GM18498 (cell line): ENCODE results near the gene JMJD1C.

Experiments used
- ATAC-seq: cut with Tn5 transposase; IDR thresholded peaks from one replicate; pipeline ENCODE4 v1.9.1; 2021; ENCODE audit warnings: mild to moderate bottlenecking, moderate library complexity; ENCODE audit not compliant: unreplicated experiment

Gene JMJD1C

DNA sequence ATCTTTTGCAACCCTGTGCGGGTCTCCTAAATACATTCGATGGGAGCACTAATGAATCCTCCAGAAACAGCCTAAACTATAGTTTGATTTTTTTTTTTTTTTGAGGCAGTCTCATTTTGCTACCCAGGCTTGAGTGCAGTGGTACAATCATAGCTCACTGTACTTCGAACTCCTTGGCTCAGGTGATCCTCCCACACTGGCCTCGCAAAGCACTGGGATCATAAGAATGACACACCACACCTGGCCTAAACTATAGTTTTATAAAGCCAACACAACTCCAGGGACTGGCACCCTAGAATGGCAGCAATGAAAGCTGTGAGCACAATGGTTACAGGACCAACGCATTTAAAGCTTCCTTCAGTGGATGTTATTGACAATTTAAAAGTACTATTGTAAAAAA, 14.5 kb upstream of the JMJD1C start:
- ATAC-seq, result no peak

DNA sequence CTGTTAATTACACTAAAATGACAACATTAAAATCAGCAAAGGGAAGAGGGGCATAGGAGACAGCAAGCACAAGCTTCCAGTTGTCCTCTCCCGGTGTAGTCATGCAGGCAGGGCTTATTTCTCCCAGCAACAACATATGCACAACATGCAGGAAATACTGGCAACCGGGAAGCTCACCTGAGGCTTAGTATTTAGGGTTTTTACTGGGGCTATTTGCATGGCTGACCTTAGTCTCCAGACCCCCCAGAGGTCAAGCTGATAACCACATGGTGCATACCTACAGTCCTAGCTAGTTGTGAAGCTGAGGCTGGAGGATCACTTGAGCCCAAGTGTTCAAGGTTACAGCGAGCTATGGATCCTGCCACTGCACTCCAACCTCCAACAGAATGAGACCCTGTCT, 12.8 kb upstream of the JMJD1C start:
- ATAC-seq, result no peak

DNA sequence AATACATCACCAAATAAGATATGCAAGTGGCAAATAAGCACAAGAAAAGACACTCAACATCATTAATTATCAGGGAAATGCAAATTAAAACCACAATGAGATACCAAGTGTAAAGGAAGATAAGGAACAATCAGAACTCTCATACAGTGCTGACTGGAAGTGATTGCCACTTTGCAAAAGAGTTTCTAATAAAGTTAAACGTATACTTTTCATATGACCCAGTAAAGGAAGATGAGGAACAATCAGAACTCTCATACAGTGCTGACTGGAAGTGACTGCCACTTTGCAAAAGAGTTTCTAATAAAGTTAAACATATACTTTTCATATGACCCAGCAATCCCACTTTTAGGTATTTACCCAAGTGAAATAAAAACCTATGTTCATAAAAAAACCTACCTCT, 12.2 kb upstream of the JMJD1C start:
- ATAC-seq, result no peak

DNA sequence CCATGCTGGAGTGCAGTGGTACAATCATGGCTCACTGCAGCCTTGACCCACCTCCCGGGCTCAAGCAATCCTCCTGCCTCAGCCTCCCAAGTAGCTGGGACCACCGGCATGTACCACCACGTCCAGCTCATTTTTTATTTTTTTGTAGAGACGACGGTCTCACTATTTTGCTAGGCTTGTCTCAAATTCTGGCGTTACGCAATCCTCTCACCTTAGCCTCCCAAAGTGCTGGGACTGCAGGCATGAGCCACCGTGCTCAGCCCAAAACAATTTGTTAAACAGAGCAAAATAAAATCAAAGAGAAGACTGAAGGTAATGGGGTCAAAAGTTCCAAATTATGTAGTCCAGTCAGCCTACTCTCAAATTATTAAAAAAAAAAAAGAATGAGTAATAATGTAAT, 8.7 kb upstream of the JMJD1C start:
- ATAC-seq, result no peak

DNA sequence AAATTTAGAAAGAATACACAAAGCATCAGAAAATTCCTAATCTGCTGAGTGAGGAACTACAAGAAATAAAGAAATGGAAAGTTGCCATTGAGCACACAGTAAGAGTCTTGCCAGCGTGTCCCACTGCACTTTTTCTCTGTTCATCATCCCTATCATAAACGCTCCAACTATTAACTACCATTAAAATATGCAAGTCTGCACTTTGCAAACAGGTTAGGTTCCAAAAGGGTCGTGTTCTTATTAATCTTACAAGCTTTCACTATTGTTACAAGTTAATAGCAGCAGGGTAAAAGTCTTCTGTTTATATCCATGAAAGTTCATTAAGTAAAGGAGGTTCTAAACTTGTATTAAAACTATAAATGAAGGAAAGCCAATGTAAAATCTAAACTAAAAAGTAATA, 5.2 kb upstream of the JMJD1C start:
- ATAC-seq, result no peak

DNA sequence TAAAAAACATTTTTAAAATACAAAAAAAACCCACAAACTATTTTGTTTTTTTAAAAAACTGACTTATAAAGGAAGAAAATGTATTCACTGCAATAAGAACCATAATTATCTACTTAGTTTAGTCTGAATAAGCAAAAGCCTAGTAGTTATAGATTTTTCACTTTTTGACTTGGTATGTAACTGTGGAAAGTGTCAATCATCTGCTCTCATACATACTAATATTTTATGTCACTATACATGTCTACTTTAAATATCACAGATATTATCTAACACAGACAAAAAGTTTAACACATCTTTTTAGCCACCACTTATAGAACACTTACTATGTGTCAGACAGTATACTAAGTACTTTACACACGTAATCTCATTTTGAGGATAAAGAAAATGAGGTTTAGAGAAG, 3.2 kb upstream of the JMJD1C start:
- no peak for ATAC-seq

DNA sequence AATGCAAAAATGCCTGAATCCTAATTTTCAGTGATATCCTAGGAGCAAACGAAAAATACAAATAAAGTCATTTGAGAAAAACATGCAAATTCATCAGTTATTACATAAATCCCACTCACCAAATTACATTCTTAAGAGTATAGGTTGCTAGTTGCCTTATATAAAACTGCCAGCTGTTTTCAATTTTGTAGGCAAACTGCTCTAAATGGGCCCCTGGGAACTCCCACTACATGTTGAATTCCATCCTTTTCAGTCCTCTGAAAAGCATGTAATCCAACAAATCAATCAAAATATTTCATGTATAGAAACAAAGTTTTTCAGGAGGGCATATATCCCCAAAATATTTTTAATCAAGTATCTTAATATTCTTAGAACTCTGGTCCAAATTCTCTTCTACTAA, 2.1 kb upstream of the JMJD1C start:
- no peak for ATAC-seq

DNA sequence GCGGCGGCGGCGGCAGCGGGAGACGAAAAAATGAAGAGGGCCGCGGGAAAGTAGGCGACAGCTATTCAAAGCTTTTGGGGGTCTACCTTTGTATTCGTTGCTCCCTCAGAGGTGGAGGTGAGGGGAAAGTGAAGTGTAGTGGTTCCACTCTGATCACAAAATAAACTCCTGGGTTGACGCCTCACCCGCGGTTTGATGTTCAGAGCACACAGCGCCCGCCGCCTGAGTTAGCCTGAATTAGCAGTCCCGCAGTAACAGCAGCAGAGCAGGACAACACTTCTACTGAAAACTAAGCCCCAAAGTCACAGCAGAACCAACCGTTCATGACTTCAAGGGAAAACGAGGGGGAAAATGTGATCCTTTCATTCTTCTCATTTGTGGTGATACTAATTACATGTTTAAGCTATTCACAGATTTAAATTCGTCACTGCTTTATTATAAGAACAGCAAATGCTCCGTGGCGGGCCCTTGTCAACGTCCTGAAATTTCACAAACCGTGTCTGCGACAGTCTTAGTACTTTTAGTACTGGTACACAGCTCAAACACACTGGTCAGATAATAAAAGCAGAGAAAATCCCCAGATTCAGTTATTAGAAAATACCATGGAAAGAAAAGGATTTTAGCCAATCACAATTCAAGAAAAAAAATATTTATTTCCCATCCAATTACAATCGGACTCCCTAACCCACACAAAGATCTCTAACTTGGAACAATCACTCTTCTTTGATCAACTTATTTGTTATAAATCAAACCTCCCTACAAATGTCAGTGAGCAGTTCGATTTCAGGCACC, 563 bp upstream of the JMJD1C start:
- peak; percentile 38 for ATAC-seq

DNA sequence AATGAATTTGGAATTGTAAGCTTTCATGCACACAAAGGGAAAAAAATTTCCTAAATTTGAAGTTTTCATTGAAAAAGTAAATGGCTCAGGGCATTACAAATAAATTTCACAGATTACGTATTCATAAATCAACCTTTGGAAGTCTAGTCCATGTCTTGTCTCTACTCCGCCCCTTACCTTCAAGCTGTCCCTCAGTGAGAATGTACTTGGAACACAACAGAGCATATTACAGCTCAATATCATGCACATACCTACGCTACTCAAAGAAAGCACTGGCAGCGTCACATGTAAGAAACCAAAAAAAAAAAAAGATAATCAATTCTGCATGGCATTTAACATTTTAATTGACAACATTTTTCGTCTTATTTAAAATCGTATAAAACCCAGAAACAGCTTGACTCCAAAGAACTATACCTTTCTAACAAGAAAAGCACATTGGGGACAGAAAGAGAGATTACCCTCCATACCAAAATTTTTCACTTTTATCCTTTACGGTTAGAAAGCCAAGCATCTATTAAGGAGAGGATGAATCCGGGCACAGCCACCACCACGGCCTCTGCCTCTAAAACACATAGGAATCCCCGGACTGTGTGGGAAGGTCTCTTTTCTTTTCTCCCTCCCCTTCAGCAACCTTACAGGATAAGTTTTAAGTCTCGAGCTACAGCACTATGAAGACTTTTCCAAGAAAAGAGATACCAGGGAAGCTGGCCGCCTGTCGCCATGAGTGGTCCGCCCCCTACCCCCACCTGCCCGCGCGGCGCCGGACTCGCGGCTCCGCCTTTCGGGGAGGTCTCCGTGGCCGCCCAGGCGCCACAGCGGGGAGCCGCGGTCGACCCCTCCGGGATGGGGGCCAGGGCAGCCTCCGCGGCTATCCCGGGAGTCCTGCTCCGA, 1.1 kb downstream of the JMJD1C start:
- peak; percentile 57 for ATAC-seq

DNA sequence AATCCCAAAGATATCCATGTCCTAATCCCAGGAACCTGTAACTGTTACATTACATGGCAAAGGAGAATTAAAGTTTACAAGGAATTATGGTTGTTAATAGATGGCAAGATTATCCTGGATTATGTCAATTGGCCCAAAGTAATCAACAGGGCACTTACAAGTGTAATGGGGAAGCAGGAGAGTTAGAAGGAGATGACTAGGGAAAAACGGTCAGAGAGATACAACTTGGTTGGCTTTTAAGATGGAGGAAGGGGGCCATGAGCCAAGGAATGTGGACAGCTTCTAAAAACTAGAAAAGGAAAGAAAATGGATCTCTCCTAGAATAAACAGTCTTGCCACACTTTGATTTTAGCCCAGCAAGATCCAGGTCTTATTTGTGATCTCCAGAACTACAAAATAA, 3.3 kb downstream of the JMJD1C start:
- no peak for ATAC-seq

DNA sequence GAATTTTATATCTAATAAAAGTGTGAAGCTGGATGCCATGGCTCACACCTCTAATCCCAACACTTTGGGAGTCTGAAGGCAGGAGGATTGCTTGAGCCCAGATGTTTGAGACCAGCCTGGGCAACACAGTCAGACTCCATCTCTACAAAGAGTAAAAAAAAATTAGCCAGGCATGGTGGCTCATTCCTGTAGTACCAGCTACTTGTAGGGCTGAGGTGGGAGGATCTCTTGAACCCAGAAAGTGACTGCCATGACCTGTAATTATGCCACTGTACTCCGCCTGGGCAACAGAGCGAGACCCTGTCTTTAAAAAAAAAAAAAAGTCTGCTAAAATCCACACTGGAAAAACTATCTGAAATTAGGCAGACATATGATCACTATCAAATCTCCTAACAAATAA, 7.6 kb downstream of the JMJD1C start:
- no peak for ATAC-seq

DNA sequence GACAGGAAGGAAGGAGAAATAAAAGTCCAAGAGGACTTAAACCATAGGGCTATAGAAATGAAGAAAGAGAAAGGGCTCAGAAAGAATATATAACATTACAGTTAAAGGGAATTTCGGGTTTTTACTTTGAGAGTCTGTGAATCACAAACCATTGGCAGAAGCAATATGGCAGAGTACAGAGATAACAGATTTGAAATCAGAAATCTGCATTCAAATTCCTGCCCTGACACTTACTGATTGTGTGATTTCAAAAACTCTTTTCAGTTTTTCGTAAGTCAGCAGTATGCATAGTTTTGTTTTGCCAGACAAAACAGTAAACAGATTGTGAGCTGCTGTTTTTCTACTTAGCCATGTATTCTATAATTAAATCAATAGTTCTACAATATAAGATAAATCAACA, 8.2 kb downstream of the JMJD1C start:
- no peak for ATAC-seq

DNA sequence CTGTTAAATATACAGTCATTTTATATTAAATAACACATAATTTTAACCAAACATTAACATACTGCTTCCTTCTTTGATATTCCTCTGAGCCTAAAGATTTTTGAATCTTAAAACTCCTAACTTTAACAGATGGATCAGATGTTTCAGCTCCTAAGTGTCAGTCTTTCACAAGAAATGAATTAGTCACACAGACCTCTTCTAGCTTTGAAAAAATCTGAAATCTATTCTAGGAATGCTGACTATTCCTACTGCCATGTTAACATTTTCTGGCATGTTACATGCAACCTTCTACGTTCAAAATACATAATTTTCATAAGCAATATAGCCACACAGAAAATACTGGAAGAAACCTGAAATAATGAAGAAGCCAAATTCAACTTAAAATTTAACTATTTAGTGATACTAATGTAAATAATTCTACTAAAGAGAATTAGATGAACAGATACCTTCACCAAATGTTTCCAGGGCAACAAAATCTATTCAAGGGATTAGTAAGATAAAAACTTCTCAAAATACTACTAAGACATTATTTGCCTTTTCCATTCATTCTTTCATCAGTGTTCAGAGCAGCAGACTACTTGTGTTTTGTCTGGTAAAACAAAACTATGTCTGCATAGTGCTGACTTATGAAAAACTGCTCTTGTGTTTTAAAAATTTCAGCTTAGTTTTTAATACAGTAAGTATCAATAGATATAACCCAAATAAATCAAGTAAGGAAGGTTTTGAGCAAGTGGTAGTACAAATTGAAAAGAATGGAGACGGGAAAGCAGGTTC, 9.2 kb downstream of the JMJD1C start:
- no peak for ATAC-seq

DNA sequence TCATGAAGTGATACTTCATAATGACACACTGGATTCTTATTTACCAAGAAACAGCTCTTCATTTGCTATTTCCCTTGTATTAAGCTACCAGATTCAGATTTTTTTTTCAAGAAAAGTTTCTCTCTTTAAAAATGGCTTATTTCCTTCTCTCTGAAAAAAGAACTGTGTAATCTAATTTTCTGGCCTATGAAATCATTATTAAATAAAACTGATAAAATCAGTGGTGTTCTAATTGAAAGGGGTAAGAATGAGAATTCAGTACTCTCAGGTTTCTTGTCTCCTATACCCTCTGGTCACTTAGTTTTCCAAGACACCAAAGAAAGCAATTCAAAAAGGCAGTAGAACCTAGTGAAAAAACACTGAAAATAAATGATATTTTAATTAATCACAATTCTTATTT, 10.3 kb downstream of the JMJD1C start:
- no peak for ATAC-seq

DNA sequence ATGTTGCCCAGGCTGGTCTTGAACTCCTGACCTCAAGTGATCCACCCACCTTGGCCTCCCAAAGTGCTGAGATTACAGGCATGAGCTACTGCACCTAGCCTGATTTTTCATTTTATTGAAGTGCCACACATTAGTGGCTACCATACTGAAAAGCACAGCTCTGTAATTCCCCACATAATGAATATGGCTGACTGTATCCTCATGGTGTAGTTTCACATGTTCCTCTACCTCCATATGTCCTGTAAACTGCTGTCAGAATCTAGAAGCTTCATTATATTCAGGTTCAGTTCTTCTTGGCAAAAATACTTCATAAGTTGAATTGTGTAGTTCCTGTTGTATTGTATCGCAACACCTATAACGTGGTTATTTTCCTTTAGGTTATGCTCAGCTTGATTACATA, 11.1 kb downstream of the JMJD1C start:
- no peak for ATAC-seq

DNA sequence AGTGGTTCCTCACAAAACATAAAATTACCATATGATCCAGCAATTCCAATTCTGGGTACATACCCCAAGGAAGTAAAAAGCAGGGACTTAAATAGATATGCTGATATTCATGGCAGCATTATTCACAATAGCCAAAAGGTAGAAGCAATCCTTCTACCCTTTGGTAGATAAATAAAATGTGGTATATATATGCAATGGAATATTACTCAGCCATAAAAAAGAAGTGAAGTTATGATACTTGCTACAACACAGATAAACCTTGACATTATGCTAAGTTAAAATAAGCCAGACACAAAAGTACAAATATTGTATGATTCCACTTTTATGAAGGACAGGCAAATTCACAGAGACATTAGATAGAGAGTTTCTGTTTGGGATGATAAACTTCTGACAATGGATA, 13.3 kb downstream of the JMJD1C start:
- no peak for ATAC-seq

DNA sequence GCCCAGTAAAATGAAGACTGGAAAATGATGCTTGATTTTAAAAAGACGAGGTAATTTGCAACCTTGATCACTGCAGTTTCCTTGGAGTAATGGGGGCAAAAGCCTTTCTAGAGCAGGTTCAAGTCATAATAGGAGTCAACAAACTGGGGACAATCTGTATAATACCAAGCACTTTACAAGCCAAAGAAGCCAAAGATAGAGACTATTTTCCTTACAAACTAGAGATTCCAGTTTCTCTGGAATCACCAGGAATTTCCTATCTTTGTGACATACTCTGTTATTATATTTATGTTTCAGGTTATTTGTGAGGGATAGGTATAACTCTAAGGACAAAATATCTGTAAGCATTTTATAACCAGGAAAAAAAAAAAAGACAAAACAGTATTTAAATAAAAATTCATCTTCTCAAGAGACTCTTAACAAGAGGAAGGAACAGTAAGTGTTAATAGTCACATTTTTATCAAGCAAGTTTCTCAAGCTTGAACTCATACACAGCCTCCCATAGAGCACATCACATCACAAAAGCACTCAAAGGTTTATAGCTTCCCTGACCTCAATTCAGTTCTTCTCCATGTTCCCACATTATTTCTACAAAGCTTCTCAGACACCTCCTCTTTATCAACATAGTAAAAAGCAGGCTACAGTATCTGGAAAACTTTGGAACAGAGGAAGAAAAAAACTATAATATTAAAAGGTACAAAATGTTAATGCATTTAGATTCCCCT, 18.9 kb downstream of the JMJD1C start:
- ATAC-seq, result no peak

DNA sequence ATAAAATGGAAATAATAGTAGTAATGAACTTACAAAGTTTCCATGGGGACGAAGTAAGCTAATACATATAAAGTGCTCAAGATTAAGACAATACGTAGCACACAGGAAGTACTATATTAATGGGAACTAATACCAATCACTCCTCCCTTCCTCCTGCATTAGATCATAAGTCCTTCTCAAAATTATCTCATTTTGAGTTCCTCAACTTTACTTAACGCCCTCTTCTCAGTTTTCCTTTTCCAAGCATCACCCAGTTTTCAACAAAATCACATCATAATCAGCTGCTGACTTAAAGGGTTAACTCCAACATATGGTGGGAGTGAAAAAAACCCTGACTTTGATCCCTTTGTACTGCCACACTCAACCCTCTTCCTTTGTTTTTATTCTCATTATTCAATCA, 24.4 kb downstream of the JMJD1C start:
- ATAC-seq, result no peak

DNA sequence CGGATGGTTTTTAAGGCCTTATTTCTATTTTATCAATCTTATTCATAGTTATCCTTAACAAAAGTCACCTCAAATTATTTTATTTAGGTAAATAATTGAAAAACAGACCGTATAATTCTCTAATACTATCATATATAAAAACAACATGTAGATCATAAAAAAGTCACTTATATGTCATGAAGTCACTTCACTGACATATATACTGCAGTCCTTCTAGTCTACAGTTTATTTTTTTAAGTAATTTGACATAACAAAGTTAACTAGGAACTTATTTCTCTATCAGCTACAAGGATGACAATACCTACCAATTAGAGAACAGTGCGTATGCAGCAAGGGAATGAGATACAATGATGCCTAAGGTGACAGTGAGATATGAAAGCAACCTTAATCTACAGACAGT, 26.2 kb downstream of the JMJD1C start:
- no peak for ATAC-seq

DNA sequence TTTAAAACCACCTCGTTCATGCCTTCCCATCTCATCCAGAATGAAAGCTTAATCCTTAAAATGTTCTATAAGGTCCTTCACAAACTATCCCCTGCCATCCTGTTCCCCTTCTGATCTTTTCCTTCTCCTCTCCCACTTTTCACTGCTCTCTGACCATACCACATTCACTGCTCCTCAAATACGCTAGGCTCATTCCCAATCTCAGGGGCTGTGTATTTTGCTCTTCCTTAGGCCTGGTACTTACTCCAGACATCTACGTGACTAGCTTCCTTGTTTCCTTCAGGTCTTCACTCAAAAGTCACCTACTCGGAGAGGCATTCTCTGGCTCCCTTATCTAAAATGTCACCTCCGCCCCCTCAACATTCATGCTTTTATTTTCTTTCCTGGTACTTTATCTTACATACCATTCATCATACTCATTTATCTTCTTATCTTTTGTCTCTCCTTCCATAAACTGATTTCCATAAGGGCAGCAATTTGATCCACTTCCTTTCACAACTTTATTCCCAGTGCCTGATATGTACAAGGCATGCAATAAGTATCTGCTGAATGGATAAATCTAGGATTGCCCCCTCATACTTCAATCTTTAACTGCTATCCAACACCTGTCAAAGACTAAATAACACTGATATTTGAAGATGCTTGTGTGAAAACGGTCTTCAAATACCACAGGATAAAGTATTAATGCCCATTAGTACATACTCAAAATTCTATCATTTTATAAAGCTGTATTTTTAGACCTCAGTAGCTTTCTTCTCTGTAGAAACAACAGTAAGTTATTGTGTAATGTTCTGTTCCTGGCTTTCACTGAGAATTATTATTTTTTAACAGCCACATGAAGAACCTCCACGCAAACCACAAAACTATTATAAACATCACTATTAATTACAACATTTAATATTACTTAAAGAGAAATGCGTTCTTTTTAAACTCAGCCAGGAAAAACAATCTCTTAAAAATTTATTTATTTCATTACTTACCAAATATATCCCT, 27.0 kb downstream of the JMJD1C start:
- no peak for ATAC-seq
